Measurements from ENCODE around the gene TOP2B.

Gene TOP2B

GRCh38 chr3:25555695-25556437 lies 108.8 kb downstream of the TOP2B start:
- DNase-seq, result no peak

GRCh38 chr3:25554376-25554775 lies 110.3 kb downstream of the TOP2B start:
- DNase-seq, result no peak

- DNase-seq, result no peak
These were observed 112.5 kb downstream of the TOP2B start for GRCh38 chr3:25552251-25552650.

- DNase-seq, result no peak
These were observed 115.9 kb downstream of the TOP2B start for GRCh38 chr3:25548836-25549235.

- DNase-seq, result no peak
These were observed 116.6 kb downstream of the TOP2B start for GRCh38 chr3:25547943-25548674.

Data from activated gamma-delta T cell (primary cell).